ENCODE measurements around the gene SRRM5. TPM values are rescaled to one million over a fixed set of nuclear protein-coding genes. Genes with fewer than 3 reads are reported as not detected.

Gene SRRM5
- total RNA-seq, 1 experiment from 2014 or later = not detected

Other genes with a start within 250 kb of the SRRM5 start
- not detected in 2 replicates for gene TEX101, start 197.2 kb upstream of the SRRM5 start, total RNA-seq (2014; rRNA removed; shearing (Covaris generic))
- gene LYPD3, start 146.5 kb upstream of the SRRM5 start, total RNA-seq (2014; rRNA removed; shearing (Covaris generic)) = 0.74 TPM in 1 of 2 replicates, not detected in the other
- 7.8 and 17.6 TPM in 2 replicates for gene PHLDB3, start 107.3 kb upstream of the SRRM5 start, total RNA-seq (2014; rRNA removed; shearing (Covaris generic))
- 17.9 and 29.7 TPM in 2 replicates for gene ETHE1, start 84.9 kb upstream of the SRRM5 start, total RNA-seq (2014; rRNA removed; shearing (Covaris generic))
- not detected in 2 replicates for gene ZNF575, start 78.9 kb upstream of the SRRM5 start, total RNA-seq (2014; rRNA removed; shearing (Covaris generic))
- 40.1 and 42.7 TPM in 2 replicates for gene XRCC1, start 36.6 kb upstream of the SRRM5 start, total RNA-seq (2014; rRNA removed; shearing (Covaris generic))
- gene PINLYP, start 36.3 kb upstream of the SRRM5 start, total RNA-seq (2014; rRNA removed; shearing (Covaris generic)) = 0.11 and 0.12 TPM in 2 replicates
- 15.8 and 20.4 TPM in 2 replicates for gene IRGQ, start 16.0 kb upstream of the SRRM5 start, total RNA-seq (2014; rRNA removed; shearing (Covaris generic))
- 13.8 and 16.0 TPM in 2 replicates for gene ZNF576, start 15.5 kb upstream of the SRRM5 start, total RNA-seq (2014; rRNA removed; shearing (Covaris generic))
- gene ZNF428, start 7.5 kb downstream of the SRRM5 start, total RNA-seq (2014; rRNA removed; shearing (Covaris generic)) = 40.5 and 41.9 TPM in 2 replicates
- gene CADM4, start 27.8 kb downstream of the SRRM5 start, total RNA-seq (2014; rRNA removed; shearing (Covaris generic)) = 4.8 and 9.9 TPM in 2 replicates
- 159 and 206 TPM in 2 replicates for gene PLAUR, start 58.1 kb downstream of the SRRM5 start, total RNA-seq (2014; rRNA removed; shearing (Covaris generic))
- not detected in 2 replicates for gene IRGC, start 104.0 kb downstream of the SRRM5 start, total RNA-seq (2014; rRNA removed; shearing (Covaris generic))
- 14.1 and 20.3 TPM in 2 replicates for gene SMG9, start 142.9 kb downstream of the SRRM5 start, total RNA-seq (2014; rRNA removed; shearing (Covaris generic))
- gene KCNN4, start 168.9 kb downstream of the SRRM5 start, total RNA-seq (2014; rRNA removed; shearing (Covaris generic)) = 6.0 and 9.8 TPM in 2 replicates
- 0.89 and 2.9 TPM in 2 replicates for gene LYPD5, start 190.4 kb downstream of the SRRM5 start, total RNA-seq (2014; rRNA removed; shearing (Covaris generic))
- gene ZNF283, start 215.2 kb downstream of the SRRM5 start, total RNA-seq (2014; rRNA removed; shearing (Covaris generic)) = 5.8 and 17.6 TPM in 2 replicates

Data from Daoy (cell line).